CD14-positive monocyte (primary cell): Measurements from ENCODE around the gene SMTN. TPM values are rescaled to one million over a fixed set of nuclear protein-coding genes. Genes with fewer than 3 reads are reported as not detected.

Experiments
- DNase-seq, 3 donors: peaks; one replicate each; pipeline ENCODE4 v3.0.0-alpha.2; 2011 to 2022
- H2AFZ ChIP-seq: 2 replicates; pipeline ENCODE4 v1.6.0; 2012; ENCODE audit warnings: mild to moderate bottlenecking, low read depth, low read length, inconsistent platforms; ENCODE audit not compliant: insufficient read depth, poor library complexity, severe bottlenecking
- H3K27ac ChIP-seq, 2 donors: 1 replicate in 1 of 2; 2 replicates in 1 of 2; pipeline ENCODE4 v1.5.1; 2012 to 2013; ENCODE audit warnings: low read length in 2 of 2, control low read depth in 1 of 2, inconsistent platforms in 1 of 2, low read depth in 1 of 2, mild to moderate bottlenecking in 1 of 2
- H3K27me3 ChIP-seq, 2 donors: one replicate each; pipeline versions ENCODE4 v1.6.0 to v1.6.1; 2011 to 2013; ENCODE audit warnings: low read length in 2 of 2; ENCODE audit not compliant: control insufficient read depth in 2 of 2, insufficient read depth in 2 of 2
- H3K36me3 ChIP-seq, 2 donors: replicated peaks in 1 of 2; 1 replicate in 1 of 2; 2 replicates in 1 of 2; pipeline versions ENCODE4 v1.5.1 to v1.6.1; 2012 to 2013; ENCODE audit warnings: low read length in 2 of 2, control low read depth in 1 of 2, inconsistent platforms in 1 of 2, mild to moderate bottlenecking in 1 of 2; ENCODE audit not compliant: insufficient read depth in 2 of 2, control insufficient read depth in 1 of 2
- H3K4me1 ChIP-seq, 2 donors: 1 replicate in 1 of 2; 2 replicates in 1 of 2; pipeline versions ENCODE4 v1.5.1 to v1.6.1; 2012 to 2013; ENCODE audit warnings: low read length in 2 of 2, control low read depth in 1 of 2, inconsistent platforms in 1 of 2, mild to moderate bottlenecking in 1 of 2, moderate library complexity in 1 of 2; ENCODE audit not compliant: insufficient read depth in 2 of 2, control insufficient read depth in 1 of 2
- H3K4me2 ChIP-seq: replicated peaks from 2 replicates; pipeline ENCODE3; 2012; ENCODE audit warnings: low read length, moderate library complexity, mild to moderate bottlenecking; ENCODE audit not compliant: poor library complexity, severe bottlenecking; ENCODE audit errors: extremely low read depth
- H3K4me3 ChIP-seq, 3 experiments: fragments of 200-600 bp in 1 of 3; sonication (generic) in 1 of 3; replicated peaks in 1 of 3; 1 replicate in 2 of 3; 2 replicates in 1 of 3; pipeline ENCODE4 v1.5.1; 2011 to 2013; ENCODE audit warnings: low read length in 3 of 3, mild to moderate bottlenecking in 3 of 3, control low read depth in 2 of 3, low read depth in 2 of 3, inconsistent platforms in 1 of 3, moderate library complexity in 1 of 3
- H3K79me2 ChIP-seq: 2 replicates; pipeline ENCODE4 v1.6.0; 2012; ENCODE audit warnings: mild to moderate bottlenecking, control low read depth, inconsistent platforms, low read length, moderate library complexity; ENCODE audit not compliant: insufficient read depth
- H3K9ac ChIP-seq: 2 replicates; pipeline ENCODE4 v1.6.0; 2017; ENCODE audit warnings: low read length, mild to moderate bottlenecking; ENCODE audit not compliant: insufficient read depth, poor library complexity, severe bottlenecking
- H3K9me3 ChIP-seq, 2 donors: replicated peaks in 1 of 2; 1 replicate in 1 of 2; 2 replicates in 1 of 2; pipeline versions ENCODE4 v1.5.1 to v1.6.1; 2012 to 2013; ENCODE audit warnings: low read length in 2 of 2, control low read depth in 1 of 2; ENCODE audit not compliant: control insufficient read depth in 1 of 2, insufficient read depth in 1 of 2
- H4K20me1 ChIP-seq: 2 replicates; pipeline ENCODE4 v1.6.0; 2012; ENCODE audit warnings: mild to moderate bottlenecking, low read length, control low read depth, moderate library complexity; ENCODE audit not compliant: insufficient read depth
- H3K27ac Mint-ChIP-seq, 7 donors: one replicate each; pipeline ENCODE4 v1.8.0; 2020; ENCODE audit warnings: mild to moderate bottlenecking in 7 of 7, mixed read lengths in 7 of 7, moderate library complexity in 6 of 7, inconsistent platforms in 2 of 7
- H3K27me3 Mint-ChIP-seq, 3 donors: one replicate each; pipeline ENCODE4 v1.8.0; 2021 to 2022; ENCODE audit warnings: low read depth in 3 of 3, mild to moderate bottlenecking in 3 of 3, mixed read lengths in 3 of 3, moderate library complexity in 3 of 3, inconsistent platforms in 1 of 3
- H3K36me3 Mint-ChIP-seq, 2 donors: one replicate each; pipeline ENCODE4 v1.8.0; 2020; ENCODE audit warnings: mixed read lengths in 2 of 2, inconsistent platforms in 1 of 2, mild to moderate bottlenecking in 1 of 2
- H3K4me1 Mint-ChIP-seq: one replicate; pipeline ENCODE4 v1.8.0; 2020; ENCODE audit warnings: mild to moderate bottlenecking, mixed read lengths
- H3K4me3 Mint-ChIP-seq, 2 donors: one replicate each; pipeline ENCODE4 v1.8.0; 2020; ENCODE audit warnings: mild to moderate bottlenecking in 2 of 2, mixed read lengths in 2 of 2, moderate library complexity in 1 of 2
- H3K9me3 Mint-ChIP-seq, 7 donors: one replicate each; pipeline ENCODE4 v1.8.0; 2020 to 2022; ENCODE audit warnings: mixed read lengths in 7 of 7, mild to moderate bottlenecking in 6 of 7, moderate library complexity in 6 of 7, inconsistent platforms in 2 of 7
- WGBS: methylation state at CpG from one replicate; pipeline ENCODE4 v1.1.5; 2013; ENCODE audit warnings: missing lambda C conversion rate; ENCODE audit not compliant: insufficient coverage; 5-methylcytosine and 5-hydroxymethylcytosine counted together
- intact Hi-C, 2 donors: fragments of 100-400 bp; cut with micrococcal nuclease; formaldehyde crosslinking; loops; one replicate each; pipeline versions ENCODE4 v1.15.0 to v1.15.1; 2023
- polyA plus RNA-seq, 3 donors: library from polyadenylated mRNA; depleted of rRNA in 1 of 3; unstranded in 2 of 3; stranded (reverse) in 1 of 3; fragments of 300-500 nt in 2 of 3; fragments of >200 nt in 1 of 3; fragmentation: Illumina TruSeq in 2 of 3; gene quantifications; 1 replicate in 2 of 3; 2 replicates in 1 of 3; pipeline ENCODE4 v1.2.3, GENCODE V29; 2012 to 2021
- TF ChIP-seq, protein P1 (sequence below): fragments of 200-600 bp; IDR thresholded peaks from one replicate; pipeline ENCODE4 v1.8.0; 2022; ENCODE audit warnings: antibody characterized with exemption, mild to moderate bottlenecking

The SMTN gene
- polyA plus RNA-seq, 3 donors: 0.87 to 13.3 (median 0.88) TPM

DNA sequence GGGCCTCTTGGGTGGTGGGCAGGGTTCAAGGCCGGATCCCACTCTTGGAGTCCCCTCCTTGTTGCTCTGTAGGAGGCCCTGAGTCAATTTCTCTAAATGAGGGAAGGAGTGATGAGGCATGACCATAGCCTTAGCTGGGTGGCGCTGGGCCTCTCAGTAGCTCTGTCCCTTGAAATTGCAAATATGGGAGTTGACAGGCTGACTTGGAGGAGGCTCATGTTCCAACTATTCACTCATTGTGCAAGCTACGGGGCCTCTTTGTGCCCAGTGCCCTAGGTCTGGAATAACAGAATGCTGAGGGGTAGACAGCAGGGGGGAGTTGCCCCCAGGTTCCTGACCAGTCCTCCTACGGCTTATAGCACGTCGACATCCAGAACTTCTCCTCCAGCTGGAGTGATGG lies 18.3 kb downstream of the SMTN start:
- WGBS: 98% methylated on average over 4 of the region's 6 CpGs
- Histone ChIP-seq H3K27ac (no peak overlapping the region), H3K79me2 (no peaks in the 10 kb centered on the region), H4K20me1 (no peaks in the 10 kb centered on the region), H3K36me3 (peaks cover 30 to 39% of the 10 kb centered on the region in 2 donors), H3K4me3 (no peak overlapping the region), H3K4me2 (no peak overlapping the region), H3K4me1 (no peaks in the 10 kb centered on the region), H3K27me3 (no peaks in the 10 kb centered on the region), H2AFZ (no peak overlapping the region), H3K9ac (no peak overlapping the region), H3K9me3 (no peaks in the 10 kb centered on the region)
- intact Hi-C loops: no loop called here
- TF ChIP-seq, protein P1, sequence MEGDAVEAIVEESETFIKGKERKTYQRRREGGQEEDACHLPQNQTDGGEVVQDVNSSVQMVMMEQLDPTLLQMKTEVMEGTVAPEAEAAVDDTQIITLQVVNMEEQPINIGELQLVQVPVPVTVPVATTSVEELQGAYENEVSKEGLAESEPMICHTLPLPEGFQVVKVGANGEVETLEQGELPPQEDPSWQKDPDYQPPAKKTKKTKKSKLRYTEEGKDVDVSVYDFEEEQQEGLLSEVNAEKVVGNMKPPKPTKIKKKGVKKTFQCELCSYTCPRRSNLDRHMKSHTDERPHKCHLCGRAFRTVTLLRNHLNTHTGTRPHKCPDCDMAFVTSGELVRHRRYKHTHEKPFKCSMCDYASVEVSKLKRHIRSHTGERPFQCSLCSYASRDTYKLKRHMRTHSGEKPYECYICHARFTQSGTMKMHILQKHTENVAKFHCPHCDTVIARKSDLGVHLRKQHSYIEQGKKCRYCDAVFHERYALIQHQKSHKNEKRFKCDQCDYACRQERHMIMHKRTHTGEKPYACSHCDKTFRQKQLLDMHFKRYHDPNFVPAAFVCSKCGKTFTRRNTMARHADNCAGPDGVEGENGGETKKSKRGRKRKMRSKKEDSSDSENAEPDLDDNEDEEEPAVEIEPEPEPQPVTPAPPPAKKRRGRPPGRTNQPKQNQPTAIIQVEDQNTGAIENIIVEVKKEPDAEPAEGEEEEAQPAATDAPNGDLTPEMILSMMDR: no peak
- Mint-ChIP-seq H3K9me3 (peaks cover 0 to 1% (median 0%) of the 10 kb centered on the region in 7 donors), H3K4me3 (no peak overlapping the region), H3K4me1 (no peaks in the 10 kb centered on the region), H3K36me3 (peaks cover 48 to 66% of the 10 kb centered on the region in 2 donors), H3K27me3 (peaks cover 0 to 3% (median 1%) of the 10 kb centered on the region in 3 donors), H3K27ac (peak overlapping the region in 1 of 7 donors; percentile 83)
- DNase-seq: no peak

DNA sequence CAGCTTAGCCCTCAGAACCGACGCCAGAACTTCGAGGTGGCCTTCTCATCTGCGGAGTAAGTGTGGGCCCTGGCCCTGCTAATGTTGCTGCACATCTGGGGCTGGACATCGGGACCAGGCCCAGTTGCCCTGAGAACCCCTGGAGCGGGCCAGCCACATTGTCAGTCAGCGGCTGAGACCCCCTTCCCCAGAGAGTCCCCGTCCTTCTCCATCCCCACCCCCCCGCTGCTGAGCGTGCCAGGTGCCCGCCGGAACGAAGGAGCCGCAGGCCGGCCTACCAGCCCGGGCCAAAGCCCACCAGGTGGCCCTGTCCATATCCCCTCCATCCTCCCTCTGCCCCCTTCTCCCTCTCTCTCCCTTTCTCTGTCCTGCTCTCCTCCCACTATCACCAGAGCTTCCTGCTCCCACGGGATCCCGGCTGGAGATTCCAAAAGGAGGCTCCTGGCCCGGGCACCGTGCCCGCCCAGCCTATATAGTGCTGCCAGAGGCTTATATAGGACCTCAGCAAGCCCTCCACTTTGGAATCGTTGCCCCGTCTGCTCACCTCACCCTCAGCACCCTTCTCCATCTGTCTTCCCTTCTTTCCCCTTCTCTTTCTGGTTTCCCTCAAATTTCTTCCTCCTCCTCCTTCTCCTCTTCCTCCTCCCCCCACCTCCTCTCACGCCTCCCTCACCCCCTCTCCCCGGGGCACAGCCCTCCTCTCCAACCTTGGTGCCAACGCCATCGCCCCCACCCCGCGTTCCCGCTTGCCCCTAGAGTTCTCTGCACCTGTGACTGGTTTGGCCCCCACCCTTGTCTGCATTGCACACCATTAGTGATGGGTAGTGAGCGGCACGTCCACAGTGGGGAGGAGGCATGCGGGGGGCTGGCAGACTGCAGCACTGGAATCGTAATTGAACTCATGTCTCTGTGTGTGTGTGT lies 19.0 kb downstream of the SMTN start:
- no peak overlapping the region for H3K4me2 ChIP-seq
- no peak for DNase-seq
- no peaks in the 10 kb centered on the region for H4K20me1 ChIP-seq
- H2AFZ ChIP-seq: no peak overlapping the region
- no peaks in the 10 kb centered on the region for H3K27me3 ChIP-seq
- peaks cover 0 to 3% (median 1%) of the 10 kb centered on the region in 3 donors for H3K27me3 Mint-ChIP-seq
- H3K27ac Mint-ChIP-seq: peak overlapping the region in 1 of 7 donors; percentile 83
- H3K4me1 ChIP-seq: no peaks in the 10 kb centered on the region
- H3K36me3 ChIP-seq: peaks cover 27 to 31% of the 10 kb centered on the region in 2 donors
- H3K4me3 ChIP-seq: no peak overlapping the region
- no peaks in the 10 kb centered on the region for H3K4me1 Mint-ChIP-seq
- H3K9me3 ChIP-seq: no peaks in the 10 kb centered on the region
- peaks cover 44 to 60% of the 10 kb centered on the region in 2 donors for H3K36me3 Mint-ChIP-seq
- 97% methylated on average over 17 of the region's 34 CpGs for WGBS
- no peaks in the 10 kb centered on the region for H3K79me2 ChIP-seq
- intact Hi-C loops: loop anchor here in 1 of 2 donors (10.0 kb wide), 2 partner anchors 135 to 175 kb away; no protein-coding TSS in a partner anchor
- TF ChIP-seq, protein P1: no peak
- peaks cover 0 to 1% (median 0%) of the 10 kb centered on the region in 7 donors for H3K9me3 Mint-ChIP-seq
- H3K4me3 Mint-ChIP-seq: no peak overlapping the region
- no peak overlapping the region for H3K27ac ChIP-seq
- no peak overlapping the region for H3K9ac ChIP-seq
